Neuronal stem cell (in vitro differentiated cells): Measurements from ENCODE around the gene TTLL3.
"Not testable (repeated sequence)": the region's sequence is repeated elsewhere in the genome, so short reads cannot be mapped to it uniquely, and the experiment has no call there.

Experiments used
- DNase-seq: peaks from one replicate; pipeline ENCODE4 v3.0.0-alpha.2; 2013; ENCODE audit warnings: low spot score
- H2AFZ ChIP-seq: one replicate; pipeline ENCODE4 v1.6.1; 2013; ENCODE audit warnings: mild to moderate bottlenecking, low read length, inconsistent platforms
- H2AK5ac ChIP-seq: 2 replicates; pipeline ENCODE4 v1.6.1; 2013; ENCODE audit warnings: low read depth, mild to moderate bottlenecking, inconsistent platforms, low read length, moderate library complexity, mixed read lengths
- H2BK120ac ChIP-seq: 2 replicates; pipeline ENCODE4 v1.6.1; 2013; ENCODE audit warnings: low read depth, mild to moderate bottlenecking, inconsistent platforms, low read length, moderate library complexity, mixed read lengths
- H2BK12ac ChIP-seq: one replicate; pipeline ENCODE4 v1.6.1; 2013; ENCODE audit warnings: low read length, inconsistent platforms
- H2BK15ac ChIP-seq: 2 replicates; pipeline ENCODE4 v1.6.1; 2013; ENCODE audit warnings: mild to moderate bottlenecking, low read length, inconsistent platforms, mixed read lengths
- H2BK5ac ChIP-seq: one replicate; pipeline ENCODE4 v1.6.1; 2013; ENCODE audit warnings: inconsistent platforms, mild to moderate bottlenecking, low read length, moderate library complexity
- H3K14ac ChIP-seq: one replicate; pipeline ENCODE4 v1.6.1; 2013; ENCODE audit warnings: low read length, inconsistent platforms
- H3K18ac ChIP-seq: 2 replicates; pipeline ENCODE4 v1.6.1; 2013; ENCODE audit warnings: low read length, inconsistent platforms
- H3K23ac ChIP-seq: 2 replicates; pipeline ENCODE4 v1.6.1; 2013; ENCODE audit warnings: low read depth, mild to moderate bottlenecking, mixed read lengths, low read length, inconsistent platforms; ENCODE audit not compliant: poor library complexity
- H3K27ac ChIP-seq: replicated peaks from 3 replicates; pipeline ENCODE4 v1.5.1; 2013; ENCODE audit warnings: low read length, inconsistent platforms
- H3K27me3 ChIP-seq, 3 experiments: 2 replicates each; pipeline ENCODE4 v1.6.1; 2013; ENCODE audit warnings: low read length in 3 of 3, mild to moderate bottlenecking in 2 of 3, inconsistent platforms in 1 of 3, low read depth in 1 of 3, mixed read lengths in 1 of 3, moderate library complexity in 1 of 3; ENCODE audit not compliant: control insufficient read depth in 3 of 3, insufficient read depth in 3 of 3
- H3K36me3 ChIP-seq, 2 donors: replicated peaks in 1 of 2; 2 replicates each; pipeline ENCODE4 v1.6.1; 2013; ENCODE audit warnings: low read length in 2 of 2; ENCODE audit not compliant: control insufficient read depth in 2 of 2, insufficient read depth in 2 of 2
- H3K4ac ChIP-seq: 2 replicates; pipeline ENCODE4 v1.6.1; 2013; ENCODE audit warnings: inconsistent platforms, mild to moderate bottlenecking, low read length, moderate library complexity
- H3K4me1 ChIP-seq, 2 donors: 1 replicate in 1 of 2; 2 replicates in 1 of 2; pipeline ENCODE4 v1.6.1; 2013; ENCODE audit warnings: low read length in 2 of 2, low read depth in 1 of 2; ENCODE audit not compliant: control insufficient read depth in 2 of 2, insufficient read depth in 1 of 2
- H3K4me2 ChIP-seq: one replicate; pipeline ENCODE4 v1.6.1; 2013; ENCODE audit warnings: mild to moderate bottlenecking, low read length, inconsistent platforms; ENCODE audit not compliant: insufficient read depth, poor library complexity, severe bottlenecking
- H3K4me3 ChIP-seq, 2 donors: 2 replicates each; pipeline ENCODE4 v1.5.1; 2013; ENCODE audit warnings: low read length in 2 of 2, mild to moderate bottlenecking in 2 of 2, inconsistent platforms in 1 of 2, moderate library complexity in 1 of 2
- H3K79me1 ChIP-seq: one replicate; pipeline ENCODE4 v1.6.1; 2013; ENCODE audit warnings: low read depth, mild to moderate bottlenecking, inconsistent platforms, low read length, moderate library complexity
- H3K9ac ChIP-seq: one replicate; pipeline ENCODE4 v1.6.1; 2013; ENCODE audit warnings: mild to moderate bottlenecking, low read depth, low read length, inconsistent platforms; ENCODE audit not compliant: poor library complexity
- H3K9me3 ChIP-seq, 2 donors: replicated peaks in 1 of 2; 2 replicates each; pipeline versions ENCODE3 to v1.6.1; 2013; ENCODE audit warnings: low read length in 2 of 2, mild to moderate bottlenecking in 2 of 2, inconsistent platforms in 1 of 2, low read depth in 1 of 2, mixed read lengths in 1 of 2, moderate library complexity in 1 of 2; ENCODE audit not compliant: control insufficient read depth in 2 of 2, insufficient read depth in 1 of 2
- H4K8ac ChIP-seq: one replicate; pipeline ENCODE4 v1.6.1; 2013; ENCODE audit warnings: low read depth, mild to moderate bottlenecking, inconsistent platforms, low read length, moderate library complexity
- H4K91ac ChIP-seq: one replicate; pipeline ENCODE4 v1.6.1; 2013; ENCODE audit warnings: low read length, low read depth, mild to moderate bottlenecking, inconsistent platforms; ENCODE audit not compliant: poor library complexity
- WGBS, 2 donors: extraction: QIAGEN DNeasy Blood & Tissue Kit; methylation state at CpG; one replicate each; pipeline ENCODE4 v1.1.7; 2013; ENCODE audit warnings: missing lambda C conversion rate in 2 of 2, mixed read lengths in 1 of 2; ENCODE audit not compliant: insufficient read length in 2 of 2, insufficient replicate concordance in 1 of 2; ENCODE audit errors: extremely low coverage in 2 of 2; 5-methylcytosine and 5-hydroxymethylcytosine counted together

TTLL3 gene

DNA sequence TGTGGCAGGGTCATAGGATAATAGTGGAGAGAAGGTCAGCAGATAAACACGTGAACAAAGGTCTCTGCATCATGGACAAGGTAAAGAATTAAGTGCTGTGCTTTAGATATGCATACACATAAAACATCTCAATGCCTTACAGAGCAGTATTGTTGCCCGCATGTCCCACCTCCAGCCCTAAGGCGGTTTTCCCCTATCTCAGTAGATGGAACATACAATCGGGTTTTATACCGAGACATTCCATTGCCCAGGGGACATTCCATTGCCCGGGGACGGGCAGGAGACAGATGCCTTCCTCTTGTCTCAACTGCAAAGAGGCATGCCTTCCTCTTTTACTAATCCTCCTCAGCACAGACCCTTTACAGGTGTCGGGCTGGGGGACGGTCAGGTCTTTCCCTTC, 37.8 kb downstream of the TTLL3 start:
- not testable (repeated sequence) for H3K18ac ChIP-seq, H3K4me2 ChIP-seq, H3K27me3 ChIP-seq, H2BK12ac ChIP-seq, H2BK120ac ChIP-seq, H2AK5ac ChIP-seq, H2AFZ ChIP-seq, H3K27ac ChIP-seq, H4K8ac ChIP-seq, H4K91ac ChIP-seq, H3K14ac ChIP-seq, H3K9me3 ChIP-seq, H3K36me3 ChIP-seq, H3K9ac ChIP-seq, H3K79me1 ChIP-seq, DNase-seq, H3K23ac ChIP-seq, H2BK5ac ChIP-seq, H3K4me1 ChIP-seq, H3K4me3 ChIP-seq, H2BK15ac ChIP-seq, H3K4ac ChIP-seq
- no CpG with 5 or more reads among the region's 9 CpGs for WGBS, 2 donors

DNA sequence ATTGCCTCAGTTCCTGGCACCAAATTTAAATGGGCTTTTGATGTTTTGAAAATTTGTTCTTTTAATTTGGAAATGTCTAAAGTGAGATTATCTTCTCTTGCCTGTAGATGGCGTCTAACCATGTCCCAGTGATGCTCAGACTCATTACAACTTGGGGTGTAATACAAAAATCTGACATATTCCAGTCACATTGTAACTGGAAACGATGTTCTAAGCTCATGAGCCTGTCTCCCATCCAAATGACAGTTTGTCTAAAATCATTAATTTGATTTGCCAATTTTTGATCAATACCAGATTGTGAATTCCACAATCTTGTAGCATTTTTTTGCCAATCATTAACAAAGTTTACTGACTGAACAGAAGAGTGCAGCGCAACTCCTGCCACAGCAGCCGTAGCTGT, 38.8 kb downstream of the TTLL3 start:
- H3K9ac ChIP-seq, H3K4me3 ChIP-seq, H4K8ac ChIP-seq, H2AK5ac ChIP-seq, H3K4ac ChIP-seq, H3K4me2 ChIP-seq, H3K9me3 ChIP-seq, H4K91ac ChIP-seq, H2BK12ac ChIP-seq, H2BK15ac ChIP-seq, H3K27ac ChIP-seq, H3K18ac ChIP-seq, H3K36me3 ChIP-seq, H2BK5ac ChIP-seq, H3K27me3 ChIP-seq, H3K4me1 ChIP-seq, H2BK120ac ChIP-seq, H3K23ac ChIP-seq, DNase-seq, H3K14ac ChIP-seq, H3K79me1 ChIP-seq: not testable (repeated sequence)
- no CpG with 5 or more reads among the region's 4 CpGs for WGBS, 2 donors
- peak overlapping the region; percentile 56 for H2AFZ ChIP-seq

DNA sequence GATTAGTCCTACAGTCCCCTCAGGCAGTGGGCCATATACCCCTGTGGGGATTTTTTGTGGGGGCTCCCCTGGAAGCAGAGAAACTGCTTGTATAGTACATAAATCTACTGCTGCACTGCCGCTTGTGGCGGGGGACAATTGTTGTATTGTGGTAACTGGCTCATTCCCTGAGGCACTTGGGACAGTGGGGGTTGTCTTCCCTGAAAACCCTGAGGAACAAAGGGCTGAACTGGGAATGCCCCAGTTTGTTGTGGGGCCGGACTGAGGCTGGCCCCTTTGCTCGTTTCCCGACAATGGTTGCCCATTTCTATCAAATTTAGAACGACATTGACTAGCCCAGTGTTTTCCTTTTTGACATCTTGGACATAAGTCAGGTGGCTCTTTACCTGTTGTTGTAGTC, 41.3 kb downstream of the TTLL3 start:
- not testable (repeated sequence) for H3K9me3 ChIP-seq, H3K23ac ChIP-seq, H3K79me1 ChIP-seq, H3K9ac ChIP-seq, DNase-seq, H3K4me1 ChIP-seq, H3K18ac ChIP-seq, H2BK120ac ChIP-seq, H3K27ac ChIP-seq, H3K4ac ChIP-seq, H2BK5ac ChIP-seq, H2AK5ac ChIP-seq, H3K14ac ChIP-seq, H3K4me3 ChIP-seq, H4K91ac ChIP-seq, H2AFZ ChIP-seq, H2BK12ac ChIP-seq, H4K8ac ChIP-seq, H3K36me3 ChIP-seq, H2BK15ac ChIP-seq, H3K4me2 ChIP-seq
- peaks cover 0 to 15% (median 4%) of the 10 kb centered on the region in 3 experiments for H3K27me3 ChIP-seq
- WGBS, 2 donors, result no CpG with 5 or more reads among the region's 6 CpGs

DNA sequence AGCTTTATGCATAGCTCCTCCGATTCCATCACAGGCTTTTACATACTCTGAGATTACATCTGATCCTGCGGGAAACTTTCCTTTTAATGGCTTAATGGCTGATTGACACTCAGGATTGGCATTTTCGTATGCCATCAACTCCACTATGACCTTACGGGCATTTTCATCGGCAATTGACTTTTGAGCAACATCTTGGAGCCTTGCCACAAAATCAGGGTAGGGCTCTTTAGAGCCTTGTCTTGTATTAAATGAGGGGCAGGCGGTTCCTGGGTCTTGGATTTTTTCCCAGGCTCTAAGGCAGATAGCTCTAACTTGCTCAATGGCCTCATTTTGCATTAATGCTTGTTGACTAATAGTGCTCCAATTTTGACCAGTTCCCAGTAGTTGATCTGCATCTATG, 41.9 kb downstream of the TTLL3 start:
- not testable (repeated sequence) for H3K18ac ChIP-seq, H3K9ac ChIP-seq, H3K27ac ChIP-seq, H3K4me2 ChIP-seq, H2BK15ac ChIP-seq, H2BK12ac ChIP-seq, H2AK5ac ChIP-seq, H4K91ac ChIP-seq, H3K4me1 ChIP-seq, H3K4ac ChIP-seq, H3K9me3 ChIP-seq, H3K79me1 ChIP-seq, H3K4me3 ChIP-seq, H3K14ac ChIP-seq, H3K23ac ChIP-seq, H4K8ac ChIP-seq, H2BK5ac ChIP-seq, H3K36me3 ChIP-seq, DNase-seq, H2BK120ac ChIP-seq, H2AFZ ChIP-seq
- WGBS, 2 donors, result no CpG with 5 or more reads among the region's 6 CpGs
- H3K27me3 ChIP-seq, result peaks cover 0 to 15% (median 6%) of the 10 kb centered on the region in 3 experiments
